ENCODE data around the gene MEAK7. TPM values are rescaled to one million over a fixed set of nuclear protein-coding genes. Genes with fewer than 3 reads are reported as not detected.

Gene MEAK7
- total and polyA plus RNA-seq, 2 of the 4 experiments (the other 2 are of a cell fraction) = 27.4 to 39.0 TPM

- Histone ChIP-seq H3K4ac (ENCODE audit: low read depth, low read length) (no peak overlapping the region), H3K9me3 (ENCODE audit: control insufficient read depth, insufficient read depth, low read length) (no peaks in the 10 kb centered on the region), H2AK9ac (replicated peaks; ENCODE audit: low read depth, low read length, poor library complexity) (no peak overlapping the region), H3K79me1 (ENCODE audit: low read depth in 1 of 2, low read length in 2 of 2) (peaks cover 10 to 70% of the 10 kb centered on the region in 2 experiments), H3K9ac (ENCODE audit: low read depth, low read length) (no peak overlapping the region), H3K4me3 (ENCODE audit: insufficient read depth, low read depth, low read length) (no peak overlapping the region), H2BK15ac (ENCODE audit: low read depth, low read length) (no peak overlapping the region), H2AFZ (replicated peaks; ENCODE audit: low read length, poor library complexity) (no peak overlapping the region), H3K14ac (replicated peaks; ENCODE audit: low read depth, low read length) (no peak overlapping the region), H3K27ac (ENCODE audit: insufficient read depth, low read length) (no peak overlapping the region), H2BK20ac (ENCODE audit: low read depth, low read length) (no peak overlapping the region), H4K8ac (ENCODE audit: low read depth in 2 of 2, low read length in 2 of 2) (no peak overlapping the region), H3K36me3 (ENCODE audit: control insufficient read depth, insufficient read depth, low read length) (peaks cover 25% of the 10 kb centered on the region), H3K27me3 (ENCODE audit: control insufficient read depth, insufficient read depth, low read length) (no peaks in the 10 kb centered on the region), H4K20me1 (ENCODE audit: insufficient read depth, low read length) (peaks cover 22% of the 10 kb centered on the region), H3K23ac (ENCODE audit: low read depth, low read length) (no peak overlapping the region), H2BK120ac (ENCODE audit: low read depth, low read length) (no peak overlapping the region), H2AK5ac (ENCODE audit: low read depth, low read length) (no peak overlapping the region), H4K91ac (ENCODE audit: insufficient read depth, low read depth, low read length) (no peak overlapping the region), H3K4me2 (ENCODE audit: low read depth, low read length) (no peak overlapping the region), H3K18ac (ENCODE audit: low read depth, low read length) (no peak overlapping the region), H3K9me1 (ENCODE audit: insufficient read depth, low read length) (peaks cover 10% of the 10 kb centered on the region), H2BK5ac (ENCODE audit: low read depth, low read length, poor library complexity, severe bottlenecking) (no peak overlapping the region), H4K5ac (ENCODE audit: low read depth, low read length) (no peak overlapping the region), H3K56ac (ENCODE audit: extremely low read depth, insufficient read depth, low read length) (no peak overlapping the region), H3K4me1 (ENCODE audit: control insufficient read depth, insufficient read depth, low read length) (peaks cover 8% of the 10 kb centered on the region)
- WGBS, 2 experiments (ENCODE audit: extremely low coverage in 2 of 2, insufficient read length in 1 of 2) = 82% methylated on average over 5 of the region's 7 CpGs; no CpG with 5 or more reads in 1 of the 2 experiments
- CTCF ChIA-PET = no interaction called here
- ATAC-seq (ENCODE audit: low read depth) = no peak
- in situ Hi-C loops (cut with MboI; ENCODE audit: low sequenced_read_pairs) = loop anchor here (25.0 kb wide), 1 partner anchor 515 kb away; the partner anchor contains the start of genes NECAB2 and OSGIN1
- no TSS peak for BruUV-seq (replicated peaks)
- POLR2A ChIA-PET (ENCODE audit: unreplicated experiment) = no interaction called here
- dilution Hi-C loops (cut with HindIII; ENCODE audit: low sequenced_read_pairs, unreplicated experiment) = no loop called here
- no peak for DNase-seq
- intact Hi-C loops (cut with micrococcal nuclease) = loop anchor here (2.0 kb wide), 1 partner anchor 205 kb away; no protein-coding TSS in a partner anchor
- TF ChIP-seq RCOR1 (IDR thresholded peaks at IDR 0.05; ENCODE audit: insufficient replicate concordance, low read length) = no peak
- TF ChIP-seq MXI1 (IDR thresholded peaks at IDR 0.05; ENCODE audit: borderline replicate concordance, low read depth, low read length) = no peak
- no peak for TF ChIP-seq BHLHE40 (IDR thresholded peaks at IDR 0.05; ENCODE audit: low read depth, low read length)
- TF ChIP-seq MAZ (IDR thresholded peaks at IDR 0.05; ENCODE audit: borderline replicate concordance, low read depth, low read length) = no peak
- no peak for TF ChIP-seq ELK1 (IDR thresholded peaks at IDR 0.05; ENCODE audit: borderline replicate concordance, low read depth, low read length)
- TF ChIP-seq USF2 (IDR thresholded peaks at IDR 0.05; ENCODE audit: low read depth, low read length) = no peak
- TF ChIP-seq RFX5 (IDR thresholded peaks at IDR 0.05; ENCODE audit: low read depth, low read length) = no peak
- TF ChIP-seq CTCF (conservative IDR thresholded peaks at IDR 0.05; ENCODE audit: low read depth, low read length) = no peak
- TF ChIP-seq CHD1 (IDR thresholded peaks at IDR 0.05; ENCODE audit: low read depth, low read length) = no peak
- no peak for TF ChIP-seq CEBPB (IDR thresholded peaks at IDR 0.05; ENCODE audit: low read depth, low read length)
- no peak for TF ChIP-seq RAD21 (IDR thresholded peaks at IDR 0.05; ENCODE audit: low read length)
- TF ChIP-seq MAFK (IDR thresholded peaks at IDR 0.05; ENCODE audit: low read depth, low read length) = no peak
- TF ChIP-seq SMC3 (IDR thresholded peaks at IDR 0.05; ENCODE audit: low read depth, low read length) = no peak
- TF ChIP-seq NFE2L2 (IDR thresholded peaks at IDR 0.05; ENCODE audit: low read depth, low read length) = no peak
- TF ChIP-seq FOS (IDR thresholded peaks at IDR 0.05; ENCODE audit: low read depth, low read length) = no peak
- no peak for TF ChIP-seq POLR2A (IDR thresholded peaks at IDR 0.05; ENCODE audit: low read depth, low read length)
Observed at GRCh38 chr16:84477661-84478060, 26.8 kb downstream of the MEAK7 start.
